Spleen (tissue), 11 donors: ENCODE results near the gene PACSIN3. TPM values are rescaled to one million over a fixed set of nuclear protein-coding genes. Genes with fewer than 3 reads are reported as not detected.
"Not testable (repeated sequence)": the region's sequence is repeated elsewhere in the genome, so short reads cannot be mapped to it uniquely, and the experiment has no call there.

Experiments used
- DNase-seq: peaks from one replicate; pipeline ENCODE4 v3.0.0-alpha.2; 2020
- H3K27ac ChIP-seq, 8 donors: fragments of 200-600 bp; sonication (generic) in 7 of 8; 1 replicate in 4 of 8; 2 replicates in 4 of 8; pipeline versions ENCODE4 v1.5.0 to v1.8.0; 2016 to 2021; ENCODE audit warnings: inconsistent platforms in 4 of 8, mild to moderate bottlenecking in 4 of 8, moderate library complexity in 1 of 8
- H3K27me3 ChIP-seq, 7 donors: fragments of 200-600 bp; sonication (generic) in 6 of 7; replicated peaks in 1 of 7; 1 replicate in 4 of 7; 2 replicates in 3 of 7; pipeline versions ENCODE4 v1.5.0 to v1.8.0; 2016 to 2021; ENCODE audit warnings: inconsistent platforms in 3 of 7, mild to moderate bottlenecking in 1 of 7
- H3K36me3 ChIP-seq, 6 donors: fragments of 200-600 bp; sonication (generic) in 5 of 6; 1 replicate in 4 of 6; 2 replicates in 2 of 6; pipeline versions ENCODE4 v1.5.0 to v1.8.0; 2016 to 2021; ENCODE audit warnings: inconsistent platforms in 2 of 6
- H3K4me1 ChIP-seq, 6 donors: fragments of 200-600 bp; sonication (generic) in 5 of 6; 1 replicate in 3 of 6; 2 replicates in 3 of 6; pipeline versions ENCODE4 v1.5.0 to v1.8.0; 2016 to 2021; ENCODE audit warnings: inconsistent platforms in 3 of 6
- H3K4me3 ChIP-seq, 8 donors: fragments of 200-600 bp; sonication (generic) in 7 of 8; 1 replicate in 4 of 8; 2 replicates in 4 of 8; pipeline versions ENCODE4 v1.5.0 to v1.8.0; 2016 to 2021; ENCODE audit warnings: inconsistent platforms in 4 of 8, mild to moderate bottlenecking in 4 of 8, moderate library complexity in 2 of 8
- H3K9me3 ChIP-seq, 8 donors: fragments of 200-600 bp; sonication (generic) in 7 of 8; 1 replicate in 4 of 8; 2 replicates in 4 of 8; pipeline versions ENCODE4 v1.5.0 to v1.8.0; 2016 to 2021; ENCODE audit warnings: inconsistent platforms in 4 of 8
- POLR2A ChIP-seq, 3 donors: fragments of 450-650 bp; IDR thresholded peaks; one replicate each; pipeline ENCODE4 v1.5.1; 2017; ENCODE audit warnings: antibody characterized with exemption in 3 of 3, mild to moderate bottlenecking in 1 of 3
- POLR2AphosphoS5 ChIP-seq, 3 donors: sonication (generic); formaldehyde crosslinking; IDR thresholded peaks; one replicate each; pipeline ENCODE4 v1.5.1; 2017; ENCODE audit warnings: antibody characterized with exemption in 3 of 3
- WGBS, 5 donors: extraction: QIAGEN DNeasy Blood & Tissue Kit in 3 of 5; methylation state at CpG; one replicate each; pipeline versions ENCODE4 v1.1.5 to v1.1.7; 2013 to 2018; 5-methylcytosine and 5-hydroxymethylcytosine counted together
- intact Hi-C: fragments of 100-400 bp; cut with DNase I; formaldehyde crosslinking; loops from one replicate; pipeline ENCODE4 v1.15.0; 2023; ENCODE audit warnings: low total_unique reads
- polyA plus RNA-seq, 3 donors: library from polyadenylated mRNA; stranded (reverse); fragments of 200-250 nt; gene quantifications; one replicate each; pipeline ENCODE4 v1.2.1, GENCODE V29; 2013
- total RNA-seq, 7 donors: library from RNA; depleted of rRNA in 3 of 7; stranded (reverse); fragments of >200 nt in 3 of 7; fragmentation: NEBNext Ultra II Directional in 4 of 7; extraction: Animal tissue kit (Norgen Biotek cat#: 25700) in 4 of 7; gene quantifications; one replicate each; pipeline versions ENCODE4 v1.1.0 to v1.2.1, GENCODE V29; 2016 to 2021
- TF ChIP-seq, protein P1 (sequence below), 11 experiments: fragments of 200-600 bp in 7 of 11; fragments of 450-650 bp in 4 of 11; sonication (generic) in 4 of 11; IDR thresholded peaks in 8 of 11; conservative IDR thresholded peaks in 3 of 11; 1 replicate in 7 of 11; 2 replicates in 4 of 11; pipeline versions ENCODE4 v1.4.0 to v1.8.0; 2016 to 2021; ENCODE audit warnings: antibody characterized with exemption in 11 of 11, inconsistent platforms in 4 of 11, mild to moderate bottlenecking in 1 of 11
- donor health status: healthy with polysubstance abuse.
- donor health status: DM: no; HTN: no; CAD: no; lungs with moderate emphysema.
- donor health status: DM: no; HTN: no; CAD: no.
- donor health status: Bipolar disorder and iron deficiency.
- donor health status: healthy.
- donor health status: DM: no; HTN: no; CAD: no.
- donor health status: DM: yes; HTN: yes; CAD: no.

The PACSIN3 gene
- total and polyA plus RNA-seq, 10 donors = 1.2 to 13.0 (median 3.1) TPM

DNA sequence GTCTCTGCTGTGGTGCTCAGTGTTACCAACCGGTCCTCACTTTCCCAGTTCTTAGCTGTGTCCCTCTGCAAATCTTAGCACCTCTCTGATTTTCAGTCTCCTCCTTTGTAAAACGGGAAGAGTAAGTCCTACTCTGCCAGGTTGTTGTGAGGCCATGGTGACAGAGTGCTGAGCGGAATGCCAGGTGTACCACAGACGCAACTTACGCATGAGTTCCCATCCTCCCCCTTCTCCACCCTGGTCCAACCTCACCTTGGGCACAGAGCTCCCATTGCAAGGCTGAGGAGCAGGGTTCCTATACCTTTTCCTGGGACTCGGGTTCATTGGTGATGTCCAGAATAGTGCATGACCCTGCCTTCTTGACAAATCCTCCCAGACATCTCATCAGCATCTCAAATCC lies 21.2 kb upstream of the PACSIN3 start:
- DNase-seq = no peak
- H3K4me1 ChIP-seq = no peaks in the 10 kb centered on the region
- H3K36me3 ChIP-seq = no peaks in the 10 kb centered on the region
- H3K27ac ChIP-seq = no peak overlapping the region
- H3K4me3 ChIP-seq = no peak overlapping the region
- H3K27me3 ChIP-seq = no peaks in the 10 kb centered on the region
- TF ChIP-seq POLR2AphosphoS5 (IDR thresholded peaks at IDR 0.05) (no peak), POLR2A (IDR thresholded peaks at IDR 0.05) (no peak)
- TF ChIP-seq, protein P1, sequence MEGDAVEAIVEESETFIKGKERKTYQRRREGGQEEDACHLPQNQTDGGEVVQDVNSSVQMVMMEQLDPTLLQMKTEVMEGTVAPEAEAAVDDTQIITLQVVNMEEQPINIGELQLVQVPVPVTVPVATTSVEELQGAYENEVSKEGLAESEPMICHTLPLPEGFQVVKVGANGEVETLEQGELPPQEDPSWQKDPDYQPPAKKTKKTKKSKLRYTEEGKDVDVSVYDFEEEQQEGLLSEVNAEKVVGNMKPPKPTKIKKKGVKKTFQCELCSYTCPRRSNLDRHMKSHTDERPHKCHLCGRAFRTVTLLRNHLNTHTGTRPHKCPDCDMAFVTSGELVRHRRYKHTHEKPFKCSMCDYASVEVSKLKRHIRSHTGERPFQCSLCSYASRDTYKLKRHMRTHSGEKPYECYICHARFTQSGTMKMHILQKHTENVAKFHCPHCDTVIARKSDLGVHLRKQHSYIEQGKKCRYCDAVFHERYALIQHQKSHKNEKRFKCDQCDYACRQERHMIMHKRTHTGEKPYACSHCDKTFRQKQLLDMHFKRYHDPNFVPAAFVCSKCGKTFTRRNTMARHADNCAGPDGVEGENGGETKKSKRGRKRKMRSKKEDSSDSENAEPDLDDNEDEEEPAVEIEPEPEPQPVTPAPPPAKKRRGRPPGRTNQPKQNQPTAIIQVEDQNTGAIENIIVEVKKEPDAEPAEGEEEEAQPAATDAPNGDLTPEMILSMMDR (IDR thresholded peaks at IDR 0.05 in 8 of 11, conservative IDR thresholded peaks at IDR 0.05 in 3 of 11) = no peak
- WGBS, 5 donors = 81 to 88% (median 86%) methylated on average over 6 of the region's 6 CpGs
- H3K9me3 ChIP-seq = no peaks in the 10 kb centered on the region
- intact Hi-C loops = no loop called here

DNA sequence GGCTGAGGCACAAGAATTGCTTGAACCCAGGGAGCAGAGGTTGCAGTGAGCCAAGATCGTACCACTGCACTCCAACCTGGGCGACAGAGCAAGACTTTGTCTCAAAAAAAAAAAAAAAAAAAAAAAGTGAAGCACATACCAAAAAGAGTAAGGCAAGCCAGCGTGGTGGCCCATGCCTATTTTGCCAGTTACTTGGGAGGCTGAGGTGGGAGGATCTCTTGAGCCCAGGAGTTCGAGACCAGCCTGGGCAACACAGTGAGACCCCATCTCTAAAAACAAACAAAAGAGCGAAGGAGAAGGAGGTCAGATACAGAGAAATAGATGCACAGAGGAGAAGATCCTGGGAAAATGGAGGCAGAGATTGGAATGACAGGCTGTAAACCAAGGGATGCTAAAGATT lies 20.3 kb upstream of the PACSIN3 start:
- H3K9me3 ChIP-seq, intact Hi-C loops, H3K36me3 ChIP-seq, H3K4me3 ChIP-seq, H3K27ac ChIP-seq, DNase-seq, H3K27me3 ChIP-seq, H3K4me1 ChIP-seq: not testable (repeated sequence)
- 83 to 95% (median 88%) methylated on average over 5 of the region's 5 CpGs for WGBS, 5 donors

DNA sequence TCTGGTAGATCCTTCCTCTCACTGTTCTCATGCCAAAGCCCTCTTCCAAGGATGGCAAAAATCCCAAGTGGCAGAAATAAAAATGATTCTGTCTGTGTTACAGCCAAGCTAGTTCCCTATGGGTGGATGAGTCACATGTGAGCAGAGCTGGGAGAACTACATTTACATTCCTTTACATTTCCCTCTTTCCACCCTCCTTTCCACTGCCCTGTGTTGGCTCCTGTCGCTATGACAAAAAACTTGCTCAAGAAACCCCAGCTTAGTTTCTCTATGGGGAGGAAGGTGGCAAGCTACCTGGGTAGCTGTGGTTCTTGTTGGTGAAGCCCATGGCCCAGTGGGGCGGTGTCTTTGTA lies 18.4 kb upstream of the PACSIN3 start:
- no peak overlapping the region for H3K27ac ChIP-seq
- no peak for TF ChIP-seq POLR2AphosphoS5 (IDR thresholded peaks at IDR 0.05)
- TF ChIP-seq POLR2A (IDR thresholded peaks at IDR 0.05) = no peak
- TF ChIP-seq, protein P1 (IDR thresholded peaks at IDR 0.05 in 8 of 11, conservative IDR thresholded peaks at IDR 0.05 in 3 of 11) = no peak
- DNase-seq = no peak
- no peaks in the 10 kb centered on the region for H3K4me1 ChIP-seq
- no peaks in the 10 kb centered on the region for H3K9me3 ChIP-seq
- H3K4me3 ChIP-seq = no peak overlapping the region
- no peaks in the 10 kb centered on the region for H3K36me3 ChIP-seq
- H3K27me3 ChIP-seq = peaks cover 0 to 4% (median 0%) of the 10 kb centered on the region in 7 donors
- 73 to 87% (median 81%) methylated on average over 2 of the region's 2 CpGs for WGBS, 5 donors
- intact Hi-C loops = no loop called here

DNA sequence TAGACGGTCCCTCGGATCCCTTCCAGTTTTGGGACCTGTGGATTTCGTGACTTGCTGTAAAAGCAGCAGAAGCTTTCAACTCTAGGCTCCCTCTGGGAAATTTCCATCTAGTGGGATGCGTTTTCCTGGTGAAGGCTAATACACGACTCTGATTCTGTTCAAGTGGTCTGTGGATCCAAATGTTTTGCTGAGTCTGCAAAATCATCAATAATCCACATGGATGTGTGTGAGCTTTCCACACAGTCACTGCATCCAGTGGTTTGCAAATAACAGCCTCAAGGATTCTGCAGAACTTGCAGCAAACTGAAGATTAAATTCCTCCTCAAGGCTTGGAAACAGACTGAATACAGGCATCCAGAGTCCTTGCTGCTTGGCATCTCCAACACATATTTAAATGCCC lies 16.3 kb upstream of the PACSIN3 start:
- intact Hi-C loops = no loop called here
- WGBS, 5 donors = 75 to 82% (median 77%) methylated on average over 5 of the region's 5 CpGs
- no peaks in the 10 kb centered on the region for H3K4me1 ChIP-seq

More for the DNA sequence above, 16.3 kb upstream of the PACSIN3 start:
- Histone ChIP-seq H3K27me3 (peaks cover 0 to 4% (median 0%) of the 10 kb centered on the region in 7 donors), H3K9me3 (no peaks in the 10 kb centered on the region), H3K4me3 (no peak overlapping the region), H3K36me3 (no peaks in the 10 kb centered on the region), H3K27ac (no peak overlapping the region)
- TF ChIP-seq, protein P1 (IDR thresholded peaks at IDR 0.05 in 8 of 11, conservative IDR thresholded peaks at IDR 0.05 in 3 of 11) = no peak
- TF ChIP-seq POLR2A (IDR thresholded peaks at IDR 0.05) = no peak
- TF ChIP-seq POLR2AphosphoS5 (IDR thresholded peaks at IDR 0.05) = no peak
- no peak for DNase-seq
